Epithelial cell of proximal tubule (primary cell): ENCODE results near the gene OXSR1. TPM values are rescaled to one million over a fixed set of nuclear protein-coding genes. Genes with fewer than 3 reads are reported as not detected.

Experiments
- DNase-seq: peaks from one replicate; pipeline ENCODE4 v3.0.0-alpha.2; 2011; ENCODE audit warnings: low read depth
- H3K4me3 ChIP-seq: 2 replicates; pipeline ENCODE4 v1.5.1; 2011; ENCODE audit warnings: low read depth, mild to moderate bottlenecking, low read length
- total RNA-seq: library from RNA; depleted of rRNA; stranded (reverse); fragments of >200 nt; gene quantifications from 2 replicates; pipeline ENCODE4 v1.2.3, GENCODE V29; 2015
- TF ChIP-seq, protein P1 (sequence below): conservative IDR thresholded peaks from 2 replicates; pipeline ENCODE4 v1.5.1; 2012; ENCODE audit warnings: low read depth, mild to moderate bottlenecking, low read length

The OXSR1 gene
- total RNA-seq, 1 donor from 2014 or later: 39.2 TPM

DNA sequence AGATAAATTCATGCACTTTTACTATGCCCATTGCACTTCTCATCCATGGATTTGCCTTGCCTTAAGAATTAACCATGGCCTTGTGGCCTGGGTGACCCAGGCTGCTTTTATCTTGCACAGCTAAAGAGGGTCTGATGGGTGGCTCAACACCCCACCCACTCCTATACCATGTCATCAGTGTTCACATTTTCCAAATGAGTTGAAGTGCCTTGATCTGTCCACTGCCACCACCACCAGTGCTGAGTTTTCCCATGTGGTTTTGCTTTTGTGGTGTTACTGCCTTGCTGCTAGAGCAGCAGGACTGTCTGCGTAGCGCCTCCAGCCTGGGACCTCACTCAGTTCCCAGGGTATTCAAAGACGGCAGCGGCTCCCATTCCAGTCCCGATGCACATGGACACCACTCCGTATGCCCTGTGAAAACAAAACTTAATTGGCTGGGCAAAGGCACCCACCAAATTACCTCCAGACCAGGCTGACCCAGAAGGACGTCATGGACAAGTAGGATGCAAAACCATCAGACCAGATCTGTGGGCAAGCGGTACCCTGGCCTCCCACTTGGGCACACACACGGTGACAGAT is 42.5 kb upstream of the OXSR1 start:
- no peak overlapping the region for H3K4me3 ChIP-seq
- TF ChIP-seq, protein P1, sequence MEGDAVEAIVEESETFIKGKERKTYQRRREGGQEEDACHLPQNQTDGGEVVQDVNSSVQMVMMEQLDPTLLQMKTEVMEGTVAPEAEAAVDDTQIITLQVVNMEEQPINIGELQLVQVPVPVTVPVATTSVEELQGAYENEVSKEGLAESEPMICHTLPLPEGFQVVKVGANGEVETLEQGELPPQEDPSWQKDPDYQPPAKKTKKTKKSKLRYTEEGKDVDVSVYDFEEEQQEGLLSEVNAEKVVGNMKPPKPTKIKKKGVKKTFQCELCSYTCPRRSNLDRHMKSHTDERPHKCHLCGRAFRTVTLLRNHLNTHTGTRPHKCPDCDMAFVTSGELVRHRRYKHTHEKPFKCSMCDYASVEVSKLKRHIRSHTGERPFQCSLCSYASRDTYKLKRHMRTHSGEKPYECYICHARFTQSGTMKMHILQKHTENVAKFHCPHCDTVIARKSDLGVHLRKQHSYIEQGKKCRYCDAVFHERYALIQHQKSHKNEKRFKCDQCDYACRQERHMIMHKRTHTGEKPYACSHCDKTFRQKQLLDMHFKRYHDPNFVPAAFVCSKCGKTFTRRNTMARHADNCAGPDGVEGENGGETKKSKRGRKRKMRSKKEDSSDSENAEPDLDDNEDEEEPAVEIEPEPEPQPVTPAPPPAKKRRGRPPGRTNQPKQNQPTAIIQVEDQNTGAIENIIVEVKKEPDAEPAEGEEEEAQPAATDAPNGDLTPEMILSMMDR: no peak
- DNase-seq: no peak

DNA sequence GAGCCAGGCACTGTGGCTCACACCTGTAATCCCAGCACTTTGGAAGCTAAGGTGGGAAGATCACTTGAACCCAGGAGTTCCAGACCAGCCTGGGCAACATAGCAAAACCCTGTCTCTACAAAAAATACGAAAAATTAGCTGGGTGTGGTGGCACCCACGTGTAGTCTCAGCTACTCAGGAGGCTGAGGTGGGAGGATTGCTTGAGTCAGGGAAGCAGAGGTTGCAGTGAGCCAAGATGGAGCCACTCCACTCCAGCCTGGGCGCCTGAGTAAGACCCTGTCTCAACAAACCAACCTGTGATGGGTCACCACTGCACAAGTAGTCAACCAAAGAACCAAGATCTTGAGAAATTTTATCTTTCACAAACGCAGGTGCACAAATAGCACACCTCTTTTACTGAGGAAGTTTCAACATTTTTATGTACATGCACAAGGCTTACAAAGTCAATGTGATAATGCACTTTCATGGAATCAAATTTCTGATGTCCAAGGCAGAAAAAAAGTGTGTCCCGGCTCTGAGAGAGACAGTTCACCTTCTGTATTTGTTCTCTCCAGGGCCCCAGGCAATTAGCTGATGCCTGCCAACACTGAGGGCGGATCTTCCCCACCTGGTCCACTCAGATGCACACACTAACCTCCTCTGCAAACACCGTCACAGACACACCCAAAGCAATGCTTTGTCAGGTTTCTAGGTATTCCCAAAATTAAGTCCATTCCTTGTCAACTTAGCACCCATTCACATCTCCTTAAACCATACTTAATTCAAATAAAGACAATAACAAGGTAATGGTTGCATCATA is 40.8 kb upstream of the OXSR1 start:
- no peak for DNase-seq
- H3K4me3 ChIP-seq: no peak overlapping the region
- TF ChIP-seq, protein P1: no peak

GRCh38 chr3:38125305-38126120 is 39.8 kb upstream of the OXSR1 start:
- TF ChIP-seq, protein P1: no peak
- H3K4me3 ChIP-seq: no peak overlapping the region
- DNase-seq: no peak

DNA sequence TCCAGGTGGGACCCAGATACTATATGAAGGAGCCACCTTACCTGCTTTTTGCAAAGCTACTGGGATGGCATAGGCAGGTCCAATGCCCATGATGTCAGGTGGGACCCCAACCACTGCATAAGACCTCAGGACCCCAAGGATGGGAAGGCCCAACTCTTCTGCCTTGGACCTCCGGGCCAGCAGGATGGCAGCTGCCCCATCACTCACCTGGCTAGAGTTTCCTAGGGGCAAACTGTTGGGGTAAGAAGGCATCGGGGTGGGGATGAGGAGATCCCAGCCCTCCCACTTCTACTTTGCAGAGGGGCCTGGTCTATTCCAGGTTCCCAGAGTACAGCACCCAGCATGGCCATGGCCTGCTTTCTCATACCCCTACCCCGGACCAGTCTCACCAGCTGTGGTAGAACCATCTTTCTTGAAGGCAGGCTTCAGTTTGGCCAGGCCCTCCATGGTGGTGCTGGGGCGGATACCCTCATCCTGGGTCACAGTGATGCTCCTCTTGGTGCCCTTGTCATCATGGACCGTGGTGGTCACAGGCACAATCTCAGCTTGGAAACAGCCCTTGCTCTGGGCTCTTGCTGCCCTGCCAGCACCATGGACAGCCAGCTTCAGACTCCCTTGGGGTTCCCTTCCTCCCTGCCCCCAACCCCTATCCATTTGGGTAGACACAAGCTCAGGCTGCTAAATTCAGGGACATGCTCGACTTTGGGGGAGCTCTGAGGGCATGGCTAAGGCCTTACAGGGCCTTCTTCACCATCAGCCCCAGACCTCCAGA is 39.0 kb upstream of the OXSR1 start:
- no peak for DNase-seq
- no peak overlapping the region for H3K4me3 ChIP-seq
- TF ChIP-seq, protein P1: no peak

DNA sequence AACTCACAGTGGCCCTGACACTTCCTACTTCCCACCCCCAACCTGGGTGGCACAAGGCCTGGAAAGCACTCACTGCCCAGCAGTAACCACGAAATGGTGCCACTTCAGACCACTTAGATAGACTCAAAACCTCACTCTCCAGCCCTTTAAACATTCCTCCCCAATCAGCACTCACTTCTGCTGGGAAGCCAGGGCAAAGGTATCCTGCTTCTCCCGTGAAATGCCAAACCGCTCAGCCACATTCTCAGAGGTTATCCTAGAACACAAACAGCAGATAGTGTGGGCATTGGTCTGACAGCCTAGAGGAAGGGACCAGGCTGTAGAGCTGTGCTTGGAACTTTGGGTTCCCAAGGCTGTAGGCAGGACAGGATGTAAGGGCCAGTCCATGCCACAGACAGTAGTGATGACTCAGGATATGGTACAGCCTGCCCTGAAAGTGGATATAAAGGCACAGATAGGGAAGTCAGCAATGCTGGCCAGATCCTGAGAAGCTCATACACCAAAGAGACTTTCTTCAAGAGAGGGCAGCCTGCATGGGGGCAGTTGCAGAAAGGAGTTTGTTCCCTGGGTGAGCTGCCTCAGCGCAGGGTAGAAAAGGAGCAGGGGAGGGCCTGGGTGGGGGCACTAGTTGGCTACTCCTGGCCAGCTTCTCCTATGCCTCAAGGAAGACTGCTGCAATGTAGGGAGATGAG is 37.6 kb upstream of the OXSR1 start:
- TF ChIP-seq, protein P1: no peak
- no peak for DNase-seq
- H3K4me3 ChIP-seq: no peak overlapping the region

- no peak overlapping the region for H3K4me3 ChIP-seq
- no peak for DNase-seq
- TF ChIP-seq, protein P1: no peak
Measured at GRCh38 chr3:38128303-38128655, 37.1 kb upstream of the OXSR1 start.
